Thyroid gland (tissue), 4 donors: Measurements from ENCODE around the gene GALNT2.

Source experiments
- POLR2A ChIP-seq, 2 donors: fragments of 450-650 bp; IDR thresholded peaks; one replicate each; pipeline ENCODE4 v1.6.1; 2017; ENCODE audit warnings: antibody characterized with exemption in 2 of 2, mild to moderate bottlenecking in 2 of 2, moderate library complexity in 1 of 2
- TF ChIP-seq, protein P1 (sequence below), 6 experiments: fragments of 200-600 bp in 3 of 6; fragments of 450-650 bp in 3 of 6; sonication (generic) in 3 of 6; IDR thresholded peaks; one replicate each; pipeline ENCODE4 v1.5.1; 2016 to 2019; ENCODE audit warnings: antibody characterized with exemption in 6 of 6, mild to moderate bottlenecking in 2 of 6, inconsistent platforms in 1 of 6, moderate library complexity in 1 of 6

DNA sequence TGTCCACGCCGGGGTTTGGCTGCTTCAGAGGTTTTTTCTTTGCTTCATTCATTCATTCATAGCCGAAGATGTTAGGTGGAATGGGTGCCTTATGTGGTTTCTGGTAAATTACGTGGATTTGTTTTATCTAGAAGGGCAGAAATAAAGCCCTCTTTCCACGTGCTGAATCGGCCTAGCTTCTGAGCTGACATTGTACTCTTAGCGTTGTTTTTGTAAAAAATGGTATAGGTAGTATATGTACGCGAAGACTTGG lies 1.5 kb downstream of the GALNT2 start:
- TF ChIP-seq, protein P1, sequence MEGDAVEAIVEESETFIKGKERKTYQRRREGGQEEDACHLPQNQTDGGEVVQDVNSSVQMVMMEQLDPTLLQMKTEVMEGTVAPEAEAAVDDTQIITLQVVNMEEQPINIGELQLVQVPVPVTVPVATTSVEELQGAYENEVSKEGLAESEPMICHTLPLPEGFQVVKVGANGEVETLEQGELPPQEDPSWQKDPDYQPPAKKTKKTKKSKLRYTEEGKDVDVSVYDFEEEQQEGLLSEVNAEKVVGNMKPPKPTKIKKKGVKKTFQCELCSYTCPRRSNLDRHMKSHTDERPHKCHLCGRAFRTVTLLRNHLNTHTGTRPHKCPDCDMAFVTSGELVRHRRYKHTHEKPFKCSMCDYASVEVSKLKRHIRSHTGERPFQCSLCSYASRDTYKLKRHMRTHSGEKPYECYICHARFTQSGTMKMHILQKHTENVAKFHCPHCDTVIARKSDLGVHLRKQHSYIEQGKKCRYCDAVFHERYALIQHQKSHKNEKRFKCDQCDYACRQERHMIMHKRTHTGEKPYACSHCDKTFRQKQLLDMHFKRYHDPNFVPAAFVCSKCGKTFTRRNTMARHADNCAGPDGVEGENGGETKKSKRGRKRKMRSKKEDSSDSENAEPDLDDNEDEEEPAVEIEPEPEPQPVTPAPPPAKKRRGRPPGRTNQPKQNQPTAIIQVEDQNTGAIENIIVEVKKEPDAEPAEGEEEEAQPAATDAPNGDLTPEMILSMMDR (IDR thresholded peaks at IDR 0.05) = no peak
- TF ChIP-seq POLR2A (IDR thresholded peaks at IDR 0.05) = no peak
